ENCODE measurements around the gene GSX1.

DNA sequence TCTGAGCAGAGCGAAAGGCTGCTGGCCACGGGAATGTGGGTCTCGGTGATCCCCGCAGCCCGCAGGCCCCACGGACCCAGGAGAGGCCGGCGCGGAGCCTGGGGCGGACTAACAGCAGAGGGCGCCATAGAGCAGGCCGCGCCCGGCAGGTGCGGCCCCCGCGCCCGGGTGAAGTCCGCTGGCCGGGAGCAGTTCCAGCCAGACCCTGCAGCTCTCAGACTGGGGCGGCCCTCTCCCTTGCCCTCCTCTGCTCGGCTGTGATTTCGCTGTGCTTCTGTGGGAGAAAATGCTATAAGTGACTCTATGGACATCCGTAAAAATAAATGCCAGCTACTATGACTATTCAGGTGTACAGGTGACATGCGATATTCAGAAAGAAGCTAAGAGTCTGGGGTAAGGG, 37.7 kb downstream of the GSX1 start:
- no peak for TF ChIP-seq POLR2AphosphoS5 (IDR thresholded peaks at IDR 0.05; ENCODE audit: insufficient read depth in 1 of 2, low read depth in 1 of 2)
- TF ChIP-seq, protein P1, sequence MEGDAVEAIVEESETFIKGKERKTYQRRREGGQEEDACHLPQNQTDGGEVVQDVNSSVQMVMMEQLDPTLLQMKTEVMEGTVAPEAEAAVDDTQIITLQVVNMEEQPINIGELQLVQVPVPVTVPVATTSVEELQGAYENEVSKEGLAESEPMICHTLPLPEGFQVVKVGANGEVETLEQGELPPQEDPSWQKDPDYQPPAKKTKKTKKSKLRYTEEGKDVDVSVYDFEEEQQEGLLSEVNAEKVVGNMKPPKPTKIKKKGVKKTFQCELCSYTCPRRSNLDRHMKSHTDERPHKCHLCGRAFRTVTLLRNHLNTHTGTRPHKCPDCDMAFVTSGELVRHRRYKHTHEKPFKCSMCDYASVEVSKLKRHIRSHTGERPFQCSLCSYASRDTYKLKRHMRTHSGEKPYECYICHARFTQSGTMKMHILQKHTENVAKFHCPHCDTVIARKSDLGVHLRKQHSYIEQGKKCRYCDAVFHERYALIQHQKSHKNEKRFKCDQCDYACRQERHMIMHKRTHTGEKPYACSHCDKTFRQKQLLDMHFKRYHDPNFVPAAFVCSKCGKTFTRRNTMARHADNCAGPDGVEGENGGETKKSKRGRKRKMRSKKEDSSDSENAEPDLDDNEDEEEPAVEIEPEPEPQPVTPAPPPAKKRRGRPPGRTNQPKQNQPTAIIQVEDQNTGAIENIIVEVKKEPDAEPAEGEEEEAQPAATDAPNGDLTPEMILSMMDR (IDR thresholded peaks at IDR 0.05): peak; percentile 42 to 82 (median 50)
- TF ChIP-seq POLR2A (IDR thresholded peaks at IDR 0.05): no peak
